ENCODE data around the gene MYL4. TPM values are rescaled to one million over a fixed set of nuclear protein-coding genes. Genes with fewer than 3 reads are reported as not detected.
A peak's percentile ranks its signal among the peaks of the same experiment; 100 is the strongest.

The MYL4 gene
- total and polyA plus RNA-seq, 3 donors from 2014 or later = 7.6 to 19.3 (median 7.9) TPM

- no peak for TF ChIP-seq POLR2A (IDR thresholded peaks at IDR 0.05)
- TF ChIP-seq CTCF (IDR thresholded peaks at IDR 0.05) = no peak
- H3K4me1 ChIP-seq = peaks cover 9% of the 10 kb centered on the region
- no peaks in the 10 kb centered on the region for H3K36me3 ChIP-seq (ENCODE audit: low read depth, missing control alignments)
- no peak overlapping the region for H3K4me3 ChIP-seq
- intact Hi-C loops (cut with DNase I; ENCODE audit: low total_unique reads) = no loop called here
- no peak for DNase-seq
- H3K27ac ChIP-seq = no peak overlapping the region
- H3K27me3 ChIP-seq = no peaks in the 10 kb centered on the region
- no peaks in the 10 kb centered on the region for H3K9me3 ChIP-seq
- 76 to 85% methylated on average over 4 of the region's 4 CpGs for WGBS, 2 donors
Measured at GRCh38 chr17:47201166-47201565, 8.0 kb upstream of the MYL4 start.

- Histone ChIP-seq H3K9me3 (no peaks in the 10 kb centered on the region), H3K4me1 (peaks cover 9% of the 10 kb centered on the region), H3K27ac (no peak overlapping the region), H3K27me3 (no peaks in the 10 kb centered on the region), H3K4me3 (no peak overlapping the region), H3K36me3 (ENCODE audit: low read depth, missing control alignments) (no peaks in the 10 kb centered on the region)
- intact Hi-C loops (cut with DNase I; ENCODE audit: low total_unique reads) = no loop called here
- TF ChIP-seq CTCF (IDR thresholded peaks at IDR 0.05) (no peak), POLR2A (IDR thresholded peaks at IDR 0.05) (no peak)
- 81 to 82% methylated on average over 6 of the region's 6 CpGs for WGBS, 2 donors
- no peak for DNase-seq
Measured at GRCh38 chr17:47203984-47204721, 5.0 kb upstream of the MYL4 start.

GRCh38 chr17:47204722-47205418 lies 4.3 kb upstream of the MYL4 start:
- Histone ChIP-seq H3K27ac (peak overlapping the region in 1 of 2 donors; percentile 64), H3K27me3 (no peaks in the 10 kb centered on the region), H3K4me3 (no peak overlapping the region), H3K36me3 (ENCODE audit: low read depth, missing control alignments) (no peaks in the 10 kb centered on the region), H3K4me1 (peaks cover 9% of the 10 kb centered on the region), H3K9me3 (no peaks in the 10 kb centered on the region)
- DNase-seq = no peak
- TF ChIP-seq CTCF (IDR thresholded peaks at IDR 0.05) (no peak), POLR2A (IDR thresholded peaks at IDR 0.05) (no peak)
- intact Hi-C loops (cut with DNase I; ENCODE audit: low total_unique reads) = no loop called here
- WGBS, 2 donors = 66 to 74% methylated on average over 6 of the region's 6 CpGs

- intact Hi-C loops (cut with DNase I; ENCODE audit: low total_unique reads) = no loop called here
- Histone ChIP-seq H3K36me3 (ENCODE audit: low read depth, missing control alignments) (no peaks in the 10 kb centered on the region), H3K4me1 (peaks cover 13% of the 10 kb centered on the region), H3K9me3 (no peaks in the 10 kb centered on the region), H3K27ac (peak overlapping the region in 1 of 2 donors; percentile 64), H3K27me3 (no peaks in the 10 kb centered on the region), H3K4me3 (no peak overlapping the region)
- 65 to 73% methylated on average over 9 of the region's 9 CpGs for WGBS, 2 donors
- peak; percentile 37 for DNase-seq
- TF ChIP-seq POLR2A (IDR thresholded peaks at IDR 0.05) = no peak
- no peak for TF ChIP-seq CTCF (IDR thresholded peaks at IDR 0.05)
Measured at GRCh38 chr17:47205419-47205963, 3.7 kb upstream of the MYL4 start.

Data from testis (tissue), 3 donors.